ENCODE data around the gene CTH. TPM values are rescaled to one million over a fixed set of nuclear protein-coding genes. Genes with fewer than 3 reads are reported as not detected.

Gene CTH
- total and polyA plus RNA-seq, 2 of the 4 experiments (the other 2 are of a cell fraction): 2.7 to 3.0 TPM

DNA sequence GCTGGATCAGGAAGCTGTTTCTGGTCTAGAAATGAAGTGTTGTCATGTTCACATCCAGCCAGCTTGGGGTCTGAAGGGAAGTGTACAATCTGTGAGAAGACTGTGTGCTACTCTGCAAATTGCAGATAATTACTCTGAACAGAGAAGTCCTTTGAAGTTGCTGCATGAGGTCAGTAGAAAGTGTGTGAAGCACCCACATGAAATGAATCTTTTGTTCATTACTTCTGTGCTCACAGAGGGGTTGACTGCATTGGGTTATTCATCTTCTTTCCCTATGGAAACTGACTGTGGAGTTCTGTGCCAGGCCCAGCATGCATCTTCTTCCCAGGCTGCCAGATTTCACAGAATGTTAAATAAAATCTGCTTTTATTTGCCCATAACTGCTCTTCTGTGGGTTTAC lies 47.1 kb downstream of the CTH start:
- Histone ChIP-seq H2BK15ac (ENCODE audit: low read depth, low read length) (no peak overlapping the region), H3K18ac (ENCODE audit: low read depth, low read length) (no peak overlapping the region), H3K4me2 (ENCODE audit: low read depth, low read length) (no peak overlapping the region), H2AK5ac (ENCODE audit: low read depth, low read length) (no peak overlapping the region), H3K9ac (ENCODE audit: low read depth, low read length) (no peak overlapping the region), H2BK5ac (ENCODE audit: low read depth, low read length, poor library complexity, severe bottlenecking) (no peak overlapping the region), H3K27me3 (ENCODE audit: control insufficient read depth, insufficient read depth, low read length) (no peaks in the 10 kb centered on the region), H3K23ac (ENCODE audit: low read depth, low read length) (no peak overlapping the region), H3K56ac (ENCODE audit: extremely low read depth, insufficient read depth, low read length) (no peak overlapping the region), H3K4ac (ENCODE audit: low read depth, low read length) (no peak overlapping the region), H2AFZ (replicated peaks; ENCODE audit: low read length, poor library complexity) (no peak overlapping the region), H2BK120ac (ENCODE audit: low read depth, low read length) (no peak overlapping the region), H3K4me3 (ENCODE audit: insufficient read depth, low read depth, low read length) (no peak overlapping the region), H2AK9ac (replicated peaks; ENCODE audit: low read depth, low read length, poor library complexity) (no peak overlapping the region), H3K14ac (replicated peaks; ENCODE audit: low read depth, low read length) (no peak overlapping the region), H3K4me1 (ENCODE audit: control insufficient read depth, insufficient read depth, low read length) (no peaks in the 10 kb centered on the region), H3K79me1 (ENCODE audit: low read depth in 1 of 2, low read length in 2 of 2) (no peaks in the 10 kb centered on the region), H4K5ac (ENCODE audit: low read depth, low read length) (no peak overlapping the region), H3K9me3 (ENCODE audit: control insufficient read depth, insufficient read depth, low read length) (no peaks in the 10 kb centered on the region), H4K91ac (ENCODE audit: insufficient read depth, low read depth, low read length) (no peak overlapping the region), H3K36me3 (ENCODE audit: control insufficient read depth, insufficient read depth, low read length) (no peaks in the 10 kb centered on the region), H2BK20ac (ENCODE audit: low read depth, low read length) (no peak overlapping the region), H4K8ac (ENCODE audit: low read depth in 2 of 2, low read length in 2 of 2) (no peak overlapping the region), H3K9me1 (ENCODE audit: insufficient read depth, low read length) (no peaks in the 10 kb centered on the region), H4K20me1 (ENCODE audit: insufficient read depth, low read length) (no peaks in the 10 kb centered on the region), H3K27ac (ENCODE audit: insufficient read depth, low read length) (no peak overlapping the region)
- dilution Hi-C loops (cut with HindIII; ENCODE audit: low sequenced_read_pairs, unreplicated experiment) (no loop called here), intact Hi-C loops (cut with micrococcal nuclease) (no loop called here), in situ Hi-C loops (cut with MboI; ENCODE audit: low sequenced_read_pairs) (no loop called here)
- DNase-seq (no peak), ATAC-seq (ENCODE audit: low read depth) (no peak)
- ChIA-PET CTCF (no interaction called here), POLR2A (ENCODE audit: unreplicated experiment) (no interaction called here)
- TF ChIP-seq RAD21 (IDR thresholded peaks at IDR 0.05; ENCODE audit: low read length) (no peak), MAZ (IDR thresholded peaks at IDR 0.05; ENCODE audit: borderline replicate concordance, low read depth, low read length) (no peak)
- TF ChIP-seq, protein P1, sequence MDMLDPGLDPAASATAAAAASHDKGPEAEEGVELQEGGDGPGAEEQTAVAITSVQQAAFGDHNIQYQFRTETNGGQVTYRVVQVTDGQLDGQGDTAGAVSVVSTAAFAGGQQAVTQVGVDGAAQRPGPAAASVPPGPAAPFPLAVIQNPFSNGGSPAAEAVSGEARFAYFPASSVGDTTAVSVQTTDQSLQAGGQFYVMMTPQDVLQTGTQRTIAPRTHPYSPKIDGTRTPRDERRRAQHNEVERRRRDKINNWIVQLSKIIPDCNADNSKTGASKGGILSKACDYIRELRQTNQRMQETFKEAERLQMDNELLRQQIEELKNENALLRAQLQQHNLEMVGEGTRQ (IDR thresholded peaks at IDR 0.05; ENCODE audit: low read depth, low read length): no peak
- no TSS peak for BruUV-seq (replicated peaks)
